Common myeloid progenitor, CD34-positive (primary cell): Measurements from ENCODE around the gene OGG1.

ENCODE experiments used
- CTCF ChIA-PET: fragments of 350-600 bp; sonication (Branson Sonifier 250); formaldehyde crosslinking; loops from one replicate; lab custom pipeline; 2021; ENCODE audit warnings: antibody characterized with exemption; lab: Charles Lee
- POLR2A ChIA-PET: fragments of 350-600 bp; sonication (Branson Sonifier 250); formaldehyde crosslinking; loops from one replicate; lab custom pipeline; 2021; ENCODE audit warnings: antibody characterized with exemption; lab: Charles Lee
- DNase-seq, 3 donors: peaks; one replicate each; pipeline versions ENCODE4 v3.0.0 to v3.0.0-alpha.2; 2013
- H3K27ac ChIP-seq, 2 experiments: 1 replicate in 1 of 2; 2 replicates in 1 of 2; pipeline ENCODE4 v1.7.0; 2013; ENCODE audit warnings: inconsistent platforms in 2 of 2, low read length in 2 of 2, mild to moderate bottlenecking in 2 of 2, low read depth in 1 of 2, moderate library complexity in 1 of 2; ENCODE audit not compliant: severe bottlenecking in 2 of 2, insufficient read depth in 1 of 2, poor library complexity in 1 of 2
- H3K27me3 ChIP-seq, 5 experiments: replicated peaks in 2 of 5; 1 replicate in 3 of 5; 2 replicates in 2 of 5; pipeline versions ENCODE4 v1.6.1 to v1.7.0; 2013; ENCODE audit warnings: low read length in 4 of 5, mild to moderate bottlenecking in 2 of 5, moderate library complexity in 2 of 5, inconsistent platforms in 1 of 5; ENCODE audit not compliant: insufficient read depth in 5 of 5, control insufficient read depth in 4 of 5
- H3K36me3 ChIP-seq, 4 experiments: 1 replicate in 2 of 4; 2 replicates in 2 of 4; pipeline versions ENCODE4 v1.6.1 to v1.7.0; 2013; ENCODE audit warnings: low read length in 3 of 4, control low read depth in 1 of 4, mild to moderate bottlenecking in 1 of 4; ENCODE audit not compliant: control insufficient read depth in 4 of 4, insufficient read depth in 4 of 4
- H3K4me1 ChIP-seq, 4 experiments: 1 replicate in 3 of 4; 2 replicates in 1 of 4; pipeline versions ENCODE4 v1.6.1 to v1.7.1; 2013; ENCODE audit warnings: low read length in 3 of 4, mild to moderate bottlenecking in 3 of 4, control low read depth in 1 of 4, inconsistent platforms in 1 of 4, moderate library complexity in 1 of 4; ENCODE audit not compliant: control insufficient read depth in 4 of 4, insufficient read depth in 4 of 4; ENCODE audit errors: control extremely low read depth in 1 of 4
- H3K4me3 ChIP-seq, 7 experiments: 1 replicate in 4 of 7; 2 replicates in 3 of 7; pipeline versions ENCODE4 v1.5.1 to v1.7.0; 2013; ENCODE audit warnings: mild to moderate bottlenecking in 7 of 7, low read length in 6 of 7, moderate library complexity in 6 of 7, inconsistent platforms in 2 of 7, low read depth in 2 of 7, control low read depth in 1 of 7; ENCODE audit not compliant: insufficient read depth in 4 of 7, control insufficient read depth in 1 of 7; ENCODE audit errors: extremely low read depth in 1 of 7
- H3K9me3 ChIP-seq, 5 experiments: 1 replicate in 4 of 5; 2 replicates in 1 of 5; pipeline versions ENCODE4 v1.6.1 to v1.7.1; 2013; ENCODE audit warnings: low read length in 4 of 5, mild to moderate bottlenecking in 2 of 5, inconsistent platforms in 1 of 5, low read depth in 1 of 5, moderate library complexity in 1 of 5; ENCODE audit not compliant: control insufficient read depth in 4 of 5, insufficient read depth in 2 of 5; ENCODE audit errors: control extremely low read depth in 1 of 5
- WGBS: methylation state at CpG from one replicate; pipeline ENCODE4 v1.1.5; 2013; ENCODE audit not compliant: insufficient coverage; 5-methylcytosine and 5-hydroxymethylcytosine counted together

Gene OGG1

DNA sequence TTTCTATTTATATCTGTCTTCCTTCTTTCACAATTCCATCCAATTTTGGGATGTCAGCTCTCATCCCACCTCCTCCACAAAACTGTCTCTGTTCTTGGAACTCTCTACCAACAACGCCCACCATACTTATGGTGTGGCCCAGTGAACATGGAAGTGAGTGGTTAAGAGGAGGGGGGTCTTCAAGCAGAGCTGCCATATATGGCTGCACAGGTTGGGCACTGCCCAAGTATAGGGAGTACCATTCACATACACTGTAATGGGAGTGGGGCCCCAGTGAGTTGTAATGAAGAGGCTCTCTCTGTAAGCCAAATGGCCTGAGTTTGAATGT, 27.9 kb downstream of the OGG1 start:
- Histone ChIP-seq H3K36me3 (peaks cover 0 to 12% (median 2%) of the 10 kb centered on the region in 4 experiments), H3K4me3 (no peak overlapping the region), H3K4me1 (peaks cover 30 to 61% (median 44%) of the 10 kb centered on the region in 4 experiments), H3K27me3 (peaks cover 0 to 9% (median 3%) of the 10 kb centered on the region in 5 experiments), H3K27ac (no peak overlapping the region), H3K9me3 (no peaks in the 10 kb centered on the region)
- ChIA-PET POLR2A (no interaction called here), CTCF (interaction anchor here (0.7 kb wide), 1 partner anchor 12 kb away, joined by 3 read pairs; no protein-coding TSS in a partner anchor)
- DNase-seq = no peak
- no CpG with 5 or more reads among the region's 1 CpG for WGBS

- POLR2A ChIA-PET = no interaction called here
- H3K9me3 ChIP-seq = no peaks in the 10 kb centered on the region
- CTCF ChIA-PET = interaction anchor here (0.7 to 1.0 kb wide), 2 partner anchors 9 to 11 kb away, joined by 3 to 5 read pairs; partner anchors contain the start of gene CAMK1
- peaks cover 0 to 12% (median 4%) of the 10 kb centered on the region in 4 experiments for H3K36me3 ChIP-seq
- 93% methylated on average over 4 of the region's 5 CpGs for WGBS
- H3K4me1 ChIP-seq = peaks cover 30 to 65% (median 44%) of the 10 kb centered on the region in 4 experiments
- no peak for DNase-seq
- H3K27me3 ChIP-seq = peaks cover 0 to 9% (median 3%) of the 10 kb centered on the region in 5 experiments
- no peak overlapping the region for H3K27ac ChIP-seq
- peak overlapping the region in 1 of 7 experiments; percentile 33 for H3K4me3 ChIP-seq
These were observed 28.7 kb downstream of the OGG1 start for GRCh38 chr3:9778143-9779074.

DNA sequence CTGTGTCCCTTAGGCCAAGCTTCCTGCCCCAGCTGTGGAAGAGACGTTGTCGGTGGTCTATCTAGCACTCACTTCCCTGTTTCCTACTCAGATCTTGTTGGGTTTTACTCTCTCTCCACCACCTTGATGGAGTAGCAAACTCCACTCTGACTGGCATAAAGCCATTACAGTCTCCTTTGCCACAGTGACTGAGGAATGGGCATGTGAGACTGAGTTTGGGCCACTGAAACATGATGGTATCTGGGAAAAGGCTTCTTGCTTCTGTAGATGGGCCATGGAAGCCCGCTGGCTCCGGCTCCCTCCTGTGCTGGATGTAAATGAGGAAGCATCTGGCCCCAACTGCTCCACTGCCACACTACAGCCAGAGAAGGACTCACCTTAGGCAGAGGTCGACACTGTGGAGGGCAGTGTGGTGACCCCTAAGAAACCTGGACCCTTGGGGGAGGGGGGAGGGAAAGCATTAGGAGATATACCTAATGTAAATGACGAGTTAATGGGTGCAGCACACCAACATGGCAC, 29.4 kb downstream of the OGG1 start:
- ChIA-PET POLR2A (no interaction called here), CTCF (interaction anchor here (1.3 kb wide), 1 partner anchor 52 kb away, joined by 3 read pairs; no protein-coding TSS in a partner anchor)
- Histone ChIP-seq H3K27me3 (peaks cover 0 to 9% (median 0%) of the 10 kb centered on the region in 5 experiments), H3K27ac (no peak overlapping the region), H3K36me3 (peaks cover 2 to 18% (median 10%) of the 10 kb centered on the region in 4 experiments), H3K4me1 (peaks cover 30 to 65% (median 44%) of the 10 kb centered on the region in 4 experiments), H3K9me3 (no peaks in the 10 kb centered on the region), H3K4me3 (peak overlapping the region in 1 of 7 experiments; percentile 52)
- WGBS = 31% methylated on average over 2 of the region's 6 CpGs
- DNase-seq = peak in 2 of 3 donors; percentile 56 to 70

DNA sequence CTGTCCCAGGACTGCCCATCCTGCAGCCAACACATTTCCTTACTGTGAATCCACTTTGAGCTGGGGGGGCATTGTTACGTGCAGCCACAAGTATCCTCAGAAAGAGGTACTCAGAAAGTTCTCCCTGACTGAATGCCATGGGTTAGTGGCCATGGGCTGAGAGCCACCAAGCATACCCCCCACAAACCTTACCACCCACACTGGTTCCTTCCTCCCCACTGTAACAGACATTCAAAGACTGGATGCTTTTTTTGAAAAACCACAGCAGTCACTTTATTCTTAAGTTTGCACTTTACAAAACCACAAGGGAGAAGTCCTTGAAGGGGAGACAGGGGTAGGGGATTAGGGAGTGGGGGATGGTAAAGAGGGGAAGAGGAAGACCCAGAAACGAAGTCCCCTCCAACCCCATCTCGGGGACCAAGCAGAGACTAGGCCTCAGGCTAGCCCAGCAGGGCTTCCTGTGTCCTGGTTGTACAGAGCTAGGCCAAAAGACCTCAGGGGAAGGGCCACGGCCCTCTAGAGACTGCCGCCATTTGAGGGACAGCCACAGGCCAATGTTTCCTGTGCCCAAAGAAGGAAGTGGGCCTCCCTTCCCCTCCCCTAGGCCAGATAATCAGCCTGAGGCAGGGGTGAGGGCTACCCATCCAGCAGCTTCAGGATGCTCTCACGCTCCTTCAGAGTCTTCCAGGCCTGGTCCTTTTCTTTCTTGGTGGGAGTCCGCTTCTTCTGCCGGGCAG, 30.1 kb downstream of the OGG1 start:
- peaks cover 0 to 7% (median 0%) of the 10 kb centered on the region in 5 experiments for H3K27me3 ChIP-seq
- peak overlapping the region; percentile 15 to 47 for H3K27ac ChIP-seq
- CTCF ChIA-PET = interaction anchor here (0.7 to 1.8 kb wide), 8 partner anchors 8 to 64 kb away, joined by 3 to 5 read pairs (median 3); no protein-coding TSS in a partner anchor
- H3K4me1 ChIP-seq = peaks cover 30 to 65% (median 44%) of the 10 kb centered on the region in 4 experiments
- DNase-seq = peak; percentile 85 to 96 (median 95)
- 23% methylated on average over 6 of the region's 8 CpGs for WGBS
- no peaks in the 10 kb centered on the region for H3K9me3 ChIP-seq
- POLR2A ChIA-PET = interaction anchor here (0.9 to 1.6 kb wide), 3 partner anchors 10 to 15 kb away, joined by 3 to 9 read pairs (median 3); partner anchors contain the start of genes ARPC4, CAMK1 and TADA3
- H3K36me3 ChIP-seq = peaks cover 2 to 19% (median 11%) of the 10 kb centered on the region in 4 experiments
- peak overlapping the region in 4 of 7 experiments; percentile 17 to 52 (median 34) for H3K4me3 ChIP-seq

DNA sequence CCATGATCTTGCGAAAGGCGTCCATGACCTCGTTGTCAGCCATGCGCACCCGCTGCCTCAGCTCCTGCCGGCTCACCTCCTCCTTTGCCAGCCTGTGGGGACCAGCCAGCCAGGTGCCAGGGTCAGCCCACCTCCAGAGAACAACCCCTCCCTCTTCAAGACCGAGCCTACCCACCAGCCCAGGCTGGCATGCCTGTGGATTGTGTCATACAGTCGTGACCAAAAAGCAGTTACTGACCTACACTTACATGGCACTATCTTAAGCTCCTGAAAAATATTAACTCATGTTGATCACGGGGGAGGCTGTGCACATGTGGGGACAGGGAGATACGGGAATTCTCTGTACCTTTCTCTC, 30.7 kb downstream of the OGG1 start:
- Histone ChIP-seq H3K27ac (peak overlapping the region in 1 of 2 experiments; percentile 47), H3K4me3 (peak overlapping the region in 4 of 7 experiments; percentile 3 to 52 (median 34)), H3K9me3 (no peaks in the 10 kb centered on the region), H3K36me3 (peaks cover 7 to 25% (median 17%) of the 10 kb centered on the region in 4 experiments), H3K27me3 (peaks cover 0 to 7% (median 0%) of the 10 kb centered on the region in 5 experiments), H3K4me1 (peaks cover 30 to 65% (median 44%) of the 10 kb centered on the region in 4 experiments)
- DNase-seq = no peak
- WGBS = 63% methylated on average over 8 of the region's 10 CpGs
- CTCF ChIA-PET = interaction anchor here (0.7 to 2.2 kb wide), 9 partner anchors 9 to 65 kb away, joined by 3 to 5 read pairs (median 3); no protein-coding TSS in a partner anchor
- POLR2A ChIA-PET = interaction anchor here (0.9 to 1.6 kb wide), 3 partner anchors 11 to 15 kb away, joined by 3 to 9 read pairs (median 3); partner anchors contain the start of genes ARPC4, CAMK1 and TADA3

DNA sequence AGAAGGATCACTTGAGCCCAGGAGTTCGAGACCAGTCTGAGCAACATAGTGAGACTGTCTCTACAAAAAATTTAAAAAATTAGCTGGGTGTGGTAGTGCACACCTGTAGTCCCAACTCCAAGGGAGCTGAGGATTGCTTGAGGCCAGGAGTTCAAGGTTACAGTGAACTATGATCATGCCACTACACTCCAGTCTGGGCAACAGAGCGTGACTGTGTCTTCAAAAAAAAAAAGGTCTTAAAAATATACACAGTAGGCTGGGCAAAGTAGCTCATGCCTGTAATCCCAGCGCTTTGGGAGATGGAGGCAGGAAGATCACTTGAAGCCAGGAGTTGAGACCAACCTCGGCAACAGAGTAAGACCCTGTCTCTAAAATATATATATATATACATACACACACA, 31.2 kb downstream of the OGG1 start:
- POLR2A ChIA-PET = interaction anchor here (0.9 to 1.6 kb wide), 3 partner anchors 11 to 14 kb away, joined by 3 to 9 read pairs (median 3); partner anchors contain the start of genes ARPC4, CAMK1 and TADA3
- H3K4me3 ChIP-seq = no peak overlapping the region
- no peak for DNase-seq
- 100% methylated on average over 1 of the region's 4 CpGs for whole genome bisulfite sequencing
- H3K9me3 ChIP-seq = no peaks in the 10 kb centered on the region
- CTCF ChIA-PET = interaction anchor here (0.9 to 2.2 kb wide), 11 partner anchors 9 to 294 kb away, joined by 3 to 7 read pairs (median 5); partner anchors contain the start of genes OGG1 and TTLL3
- H3K27ac ChIP-seq = peak overlapping the region in 1 of 2 experiments; percentile 47
- H3K36me3 ChIP-seq = peaks cover 9 to 28% (median 20%) of the 10 kb centered on the region in 4 experiments
- H3K27me3 ChIP-seq = peaks cover 0 to 7% (median 0%) of the 10 kb centered on the region in 5 experiments
- H3K4me1 ChIP-seq = peaks cover 30 to 68% (median 44%) of the 10 kb centered on the region in 4 experiments
